ENCODE data around the gene EOLA1. TPM values are rescaled to one million over a fixed set of nuclear protein-coding genes. Genes with fewer than 3 reads are reported as not detected.

EOLA1 gene
- total and polyA plus RNA-seq, 7 donors: 23.9 to 36.6 (median 24.8) TPM

- H3K27me3 ChIP-seq (ENCODE audit: insufficient read depth in 3 of 3, low read length in 2 of 3): no peaks in the 10 kb centered on the region
- ATAC-seq: peak; percentile 63 to 76 (median 70)
- no peaks in the 10 kb centered on the region for H3K4me1 ChIP-seq
- WGBS, 3 donors: 62 to 96% (median 83%) methylated on average over 4 of the region's 4 CpGs
- no peak overlapping the region for H3K27ac ChIP-seq
- H3K9me3 ChIP-seq: no peaks in the 10 kb centered on the region
- peak in 1 of 2 donors; percentile 25 for DNase-seq
- TF ChIP-seq, protein P1, sequence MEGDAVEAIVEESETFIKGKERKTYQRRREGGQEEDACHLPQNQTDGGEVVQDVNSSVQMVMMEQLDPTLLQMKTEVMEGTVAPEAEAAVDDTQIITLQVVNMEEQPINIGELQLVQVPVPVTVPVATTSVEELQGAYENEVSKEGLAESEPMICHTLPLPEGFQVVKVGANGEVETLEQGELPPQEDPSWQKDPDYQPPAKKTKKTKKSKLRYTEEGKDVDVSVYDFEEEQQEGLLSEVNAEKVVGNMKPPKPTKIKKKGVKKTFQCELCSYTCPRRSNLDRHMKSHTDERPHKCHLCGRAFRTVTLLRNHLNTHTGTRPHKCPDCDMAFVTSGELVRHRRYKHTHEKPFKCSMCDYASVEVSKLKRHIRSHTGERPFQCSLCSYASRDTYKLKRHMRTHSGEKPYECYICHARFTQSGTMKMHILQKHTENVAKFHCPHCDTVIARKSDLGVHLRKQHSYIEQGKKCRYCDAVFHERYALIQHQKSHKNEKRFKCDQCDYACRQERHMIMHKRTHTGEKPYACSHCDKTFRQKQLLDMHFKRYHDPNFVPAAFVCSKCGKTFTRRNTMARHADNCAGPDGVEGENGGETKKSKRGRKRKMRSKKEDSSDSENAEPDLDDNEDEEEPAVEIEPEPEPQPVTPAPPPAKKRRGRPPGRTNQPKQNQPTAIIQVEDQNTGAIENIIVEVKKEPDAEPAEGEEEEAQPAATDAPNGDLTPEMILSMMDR (IDR thresholded peaks at IDR 0.05): peak; percentile 47
- intact Hi-C loops (cut with DNase I): loop anchor here in 1 of 2 donors (10.0 kb wide), 1 partner anchor 122 kb away; the partner anchor contains the start of gene TMEM185A
- H3K4me3 ChIP-seq: no peak overlapping the region
- H3K36me3 ChIP-seq (ENCODE audit: insufficient read depth in 1 of 2, low read depth in 1 of 2): no peaks in the 10 kb centered on the region
These were observed 28.5 kb upstream of the EOLA1 start for GRCh38 chrX:149512225-149512885.

GRCh38 chrX:149513825-149514428 is 26.9 kb upstream of the EOLA1 start:
- Histone ChIP-seq H3K27me3 (ENCODE audit: insufficient read depth in 3 of 3, low read length in 2 of 3) (no peaks in the 10 kb centered on the region), H3K9me3 (no peaks in the 10 kb centered on the region), H3K27ac (no peak overlapping the region), H3K4me3 (no peak overlapping the region), H3K4me1 (no peaks in the 10 kb centered on the region), H3K36me3 (ENCODE audit: insufficient read depth in 1 of 2, low read depth in 1 of 2) (no peaks in the 10 kb centered on the region)
- no peak for DNase-seq
- no peak for ATAC-seq
- intact Hi-C loops (cut with DNase I): loop anchor here in 1 of 2 donors (10.0 kb wide), 1 partner anchor 121 kb away; the partner anchor contains the start of gene TMEM185A
- 72 to 79% (median 73%) methylated on average over 9 of the region's 9 CpGs for WGBS, 3 donors
- TF ChIP-seq, protein P1 (IDR thresholded peaks at IDR 0.05): no peak

GRCh38 chrX:149515954-149516602 is 24.7 kb upstream of the EOLA1 start:
- ATAC-seq: no peak
- intact Hi-C loops (cut with DNase I): loop anchor here in 1 of 2 donors (10.0 kb wide), 1 partner anchor 119 kb away; the partner anchor contains the start of gene TMEM185A
- H3K4me1 ChIP-seq: no peaks in the 10 kb centered on the region
- no peaks in the 10 kb centered on the region for H3K36me3 ChIP-seq (ENCODE audit: insufficient read depth in 1 of 2, low read depth in 1 of 2)
- TF ChIP-seq, protein P1 (IDR thresholded peaks at IDR 0.05): no peak
- no peaks in the 10 kb centered on the region for H3K27me3 ChIP-seq (ENCODE audit: insufficient read depth in 3 of 3, low read length in 2 of 3)
- no peak for DNase-seq
- no peaks in the 10 kb centered on the region for H3K9me3 ChIP-seq
- 52 to 97% (median 61%) methylated on average over 4 of the region's 4 CpGs for WGBS, 3 donors
- no peak overlapping the region for H3K27ac ChIP-seq
- no peak overlapping the region for H3K4me3 ChIP-seq

DNA sequence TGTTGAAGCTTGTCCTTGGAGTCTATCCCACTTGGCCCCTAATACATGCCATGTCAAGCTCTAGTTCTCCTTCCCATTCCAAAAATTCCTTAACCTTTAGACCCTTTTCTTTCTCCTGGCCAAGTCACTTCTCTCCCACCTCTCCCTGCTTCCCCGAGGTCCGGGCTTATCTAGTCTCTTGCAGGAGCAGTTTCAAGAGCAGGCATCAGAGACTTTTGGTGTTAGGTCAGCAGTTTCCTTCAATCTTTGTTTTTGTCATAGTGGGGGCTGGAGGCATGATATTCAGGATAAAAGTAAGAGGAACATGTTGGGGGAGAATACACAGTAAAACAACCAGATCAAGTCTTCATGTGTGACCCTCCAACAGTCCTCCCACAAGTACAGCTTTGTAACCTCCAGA is 24.2 kb upstream of the EOLA1 start:
- no peaks in the 10 kb centered on the region for H3K36me3 ChIP-seq (ENCODE audit: insufficient read depth in 1 of 2, low read depth in 1 of 2)
- H3K4me3 ChIP-seq: no peak overlapping the region
- no peaks in the 10 kb centered on the region for H3K9me3 ChIP-seq
- no peaks in the 10 kb centered on the region for H3K4me1 ChIP-seq
- intact Hi-C loops (cut with DNase I): loop anchor here in 1 of 2 donors (10.0 kb wide), 1 partner anchor 118 kb away; the partner anchor contains the start of gene TMEM185A
- ATAC-seq (no peak), DNase-seq (no peak)
- TF ChIP-seq, protein P1 (IDR thresholded peaks at IDR 0.05): no peak
- 84 to 96% (median 91%) methylated on average over 2 of the region's 2 CpGs for WGBS, 3 donors
- H3K27me3 ChIP-seq (ENCODE audit: insufficient read depth in 3 of 3, low read length in 2 of 3): no peaks in the 10 kb centered on the region
- H3K27ac ChIP-seq: no peak overlapping the region

All from psoas muscle (tissue), 8 donors.